Glutamatergic neuron (in vitro differentiated cells): Measurements from ENCODE around the gene PCDHGA6. TPM values are rescaled to one million over a fixed set of nuclear protein-coding genes. Genes with fewer than 3 reads are reported as not detected.
"Not testable (repeated sequence)": the region's sequence is repeated elsewhere in the genome, so short reads cannot be mapped to it uniquely, and the experiment has no call there.

Source experiments
- DNase-seq: peaks from one replicate; pipeline ENCODE4 v3.0.0; 2022
- H3K27ac Mint-ChIP-seq: one replicate; pipeline ENCODE4 v1.8.0; 2020; ENCODE audit warnings: mild to moderate bottlenecking, mixed read lengths, inconsistent platforms; ENCODE audit not compliant: unreplicated experiment
- H3K27me3 Mint-ChIP-seq: one replicate; pipeline ENCODE4 v1.8.0; 2020; ENCODE audit warnings: mild to moderate bottlenecking, moderate library complexity, mixed read lengths, inconsistent platforms; ENCODE audit not compliant: unreplicated experiment
- H3K36me3 Mint-ChIP-seq: one replicate; pipeline ENCODE4 v1.8.0; 2020; ENCODE audit warnings: mild to moderate bottlenecking, mixed read lengths, inconsistent platforms; ENCODE audit not compliant: unreplicated experiment
- H3K4me1 Mint-ChIP-seq: one replicate; pipeline ENCODE4 v1.8.0; 2020; ENCODE audit warnings: mild to moderate bottlenecking, low read depth, mixed read lengths, inconsistent platforms; ENCODE audit not compliant: unreplicated experiment
- H3K4me3 Mint-ChIP-seq: one replicate; pipeline ENCODE4 v1.8.0; 2020; ENCODE audit warnings: mild to moderate bottlenecking, mixed read lengths, inconsistent platforms; ENCODE audit not compliant: unreplicated experiment
- H3K9me3 Mint-ChIP-seq: one replicate; pipeline ENCODE4 v1.8.0; 2020; ENCODE audit warnings: mild to moderate bottlenecking, moderate library complexity, mixed read lengths, inconsistent platforms; ENCODE audit not compliant: unreplicated experiment
- total RNA-seq: library from RNA; stranded (reverse); fragmentation: NEBNext Ultra II Directional; extraction: Animal tissue kit (Norgen Biotek cat#: 25700); gene quantifications from one replicate; pipeline ENCODE4 v1.2.1, GENCODE V29; 2021; ENCODE audit not compliant: unreplicated experiment
- TF ChIP-seq, protein P1 (sequence below): fragments of 200-600 bp; sonication (generic); IDR thresholded peaks from one replicate; pipeline ENCODE4 v1.5.0; 2021; ENCODE audit not compliant: partially characterized antibody, unreplicated experiment

PCDHGA6 gene
- total RNA-seq, 1 donor from 2014 or later, result 6.3 TPM

- Mint-ChIP-seq H3K27me3 (peaks cover 12% of the 10 kb centered on the region), H3K9me3 (peaks cover 48% of the 10 kb centered on the region), H3K4me3 (no peak within 1 kb of the TSS), H3K36me3 (peaks cover 69% of the 10 kb centered on the region), H3K4me1 (peaks cover 3% of the 10 kb centered on the region), H3K27ac (peak within 1 kb of the TSS; percentile 48)
- TF ChIP-seq, protein P1, sequence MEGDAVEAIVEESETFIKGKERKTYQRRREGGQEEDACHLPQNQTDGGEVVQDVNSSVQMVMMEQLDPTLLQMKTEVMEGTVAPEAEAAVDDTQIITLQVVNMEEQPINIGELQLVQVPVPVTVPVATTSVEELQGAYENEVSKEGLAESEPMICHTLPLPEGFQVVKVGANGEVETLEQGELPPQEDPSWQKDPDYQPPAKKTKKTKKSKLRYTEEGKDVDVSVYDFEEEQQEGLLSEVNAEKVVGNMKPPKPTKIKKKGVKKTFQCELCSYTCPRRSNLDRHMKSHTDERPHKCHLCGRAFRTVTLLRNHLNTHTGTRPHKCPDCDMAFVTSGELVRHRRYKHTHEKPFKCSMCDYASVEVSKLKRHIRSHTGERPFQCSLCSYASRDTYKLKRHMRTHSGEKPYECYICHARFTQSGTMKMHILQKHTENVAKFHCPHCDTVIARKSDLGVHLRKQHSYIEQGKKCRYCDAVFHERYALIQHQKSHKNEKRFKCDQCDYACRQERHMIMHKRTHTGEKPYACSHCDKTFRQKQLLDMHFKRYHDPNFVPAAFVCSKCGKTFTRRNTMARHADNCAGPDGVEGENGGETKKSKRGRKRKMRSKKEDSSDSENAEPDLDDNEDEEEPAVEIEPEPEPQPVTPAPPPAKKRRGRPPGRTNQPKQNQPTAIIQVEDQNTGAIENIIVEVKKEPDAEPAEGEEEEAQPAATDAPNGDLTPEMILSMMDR, result no peak
- no peak for DNase-seq
Observed at GRCh38 chr5:141392429-141393198, 18.9 kb downstream of the PCDHGA6 start, which contains the start of gene PCDHGA8. TSS of gene PCDHGA8 (plus strand) at chr5:141392633. CDS start at chr5:141392814, 181 bp downstream.

GRCh38 chr5:141393267-141393666, 19.6 kb downstream of the PCDHGA6 start:
- Mint-ChIP-seq H3K9me3 (peaks cover 46% of the 10 kb centered on the region), H3K4me1 (peaks cover 3% of the 10 kb centered on the region), H3K27me3 (peaks cover 12% of the 10 kb centered on the region), H3K27ac (peak overlapping the region; percentile 48), H3K4me3 (no peak overlapping the region), H3K36me3 (peaks cover 67% of the 10 kb centered on the region)
- TF ChIP-seq, protein P1, result no peak
- DNase-seq, result no peak

- not testable (repeated sequence) for H3K4me3 Mint-ChIP-seq, H3K4me1 Mint-ChIP-seq, DNase-seq, H3K27me3 Mint-ChIP-seq, H3K27ac Mint-ChIP-seq
- H3K9me3 Mint-ChIP-seq, result peaks cover 41% of the 10 kb centered on the region
- peaks cover 65% of the 10 kb centered on the region for H3K36me3 Mint-ChIP-seq
Observed at GRCh38 chr5:141394401-141395187, 20.9 kb downstream of the PCDHGA6 start.

- H3K27ac Mint-ChIP-seq, DNase-seq, H3K4me3 Mint-ChIP-seq, H3K27me3 Mint-ChIP-seq, H3K4me1 Mint-ChIP-seq: not testable (repeated sequence)
- peaks cover 29% of the 10 kb centered on the region for H3K9me3 Mint-ChIP-seq
- peaks cover 53% of the 10 kb centered on the region for H3K36me3 Mint-ChIP-seq
Observed at GRCh38 chr5:141397756-141398551, 24.3 kb downstream of the PCDHGA6 start, which contains the start of gene PCDHGB5. TSS of gene PCDHGB5 (plus strand) at chr5:141397947. CDS start at chr5:141398128, 181 bp downstream.

- H3K27ac Mint-ChIP-seq, result no peak overlapping the region
- TF ChIP-seq, protein P1, result no peak
- H3K9me3 Mint-ChIP-seq, result peaks cover 29% of the 10 kb centered on the region
- no peak for DNase-seq
- H3K27me3 Mint-ChIP-seq, result peaks cover 7% of the 10 kb centered on the region
- H3K36me3 Mint-ChIP-seq, result peaks cover 53% of the 10 kb centered on the region
- H3K4me1 Mint-ChIP-seq, result peaks cover 3% of the 10 kb centered on the region
- H3K4me3 Mint-ChIP-seq, result no peak overlapping the region
Observed at GRCh38 chr5:141398608-141399007, 24.9 kb downstream of the PCDHGA6 start.
